VCaP (cell line): ENCODE measurements around the gene ARID4A.

Experiments
- H3K27ac ChIP-seq: fragments of 450-650 bp; 2 replicates; pipeline ENCODE4 v1.5.1; 2017
- TF ChIP-seq, protein P1 (sequence below): fragments of 450-650 bp; conservative IDR thresholded peaks from 2 replicates; pipeline ENCODE4 v1.5.1; 2017; ENCODE audit warnings: mild to moderate bottlenecking, moderate library complexity

Gene ARID4A

DNA sequence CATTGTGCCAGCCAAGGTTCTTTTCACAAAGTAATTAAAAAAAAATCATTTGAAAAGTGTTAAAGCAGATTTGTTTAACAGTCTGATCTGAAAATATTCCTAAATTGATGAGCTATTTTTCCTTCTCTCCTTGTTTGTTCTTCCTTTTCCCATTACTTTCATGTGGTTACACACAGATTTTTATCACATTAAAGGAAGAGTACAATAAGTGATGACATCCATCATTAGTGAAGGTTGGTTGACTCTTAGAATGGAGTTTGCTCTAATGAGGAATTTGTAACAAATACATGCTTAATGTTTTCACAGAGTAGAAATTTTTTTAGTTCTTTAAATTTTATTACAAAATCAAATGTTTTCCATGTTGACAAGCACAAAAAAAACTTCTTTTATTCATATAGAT, 78.4 kb downstream of the ARID4A start:
- no peak overlapping the region for H3K27ac ChIP-seq
- TF ChIP-seq, protein P1, sequence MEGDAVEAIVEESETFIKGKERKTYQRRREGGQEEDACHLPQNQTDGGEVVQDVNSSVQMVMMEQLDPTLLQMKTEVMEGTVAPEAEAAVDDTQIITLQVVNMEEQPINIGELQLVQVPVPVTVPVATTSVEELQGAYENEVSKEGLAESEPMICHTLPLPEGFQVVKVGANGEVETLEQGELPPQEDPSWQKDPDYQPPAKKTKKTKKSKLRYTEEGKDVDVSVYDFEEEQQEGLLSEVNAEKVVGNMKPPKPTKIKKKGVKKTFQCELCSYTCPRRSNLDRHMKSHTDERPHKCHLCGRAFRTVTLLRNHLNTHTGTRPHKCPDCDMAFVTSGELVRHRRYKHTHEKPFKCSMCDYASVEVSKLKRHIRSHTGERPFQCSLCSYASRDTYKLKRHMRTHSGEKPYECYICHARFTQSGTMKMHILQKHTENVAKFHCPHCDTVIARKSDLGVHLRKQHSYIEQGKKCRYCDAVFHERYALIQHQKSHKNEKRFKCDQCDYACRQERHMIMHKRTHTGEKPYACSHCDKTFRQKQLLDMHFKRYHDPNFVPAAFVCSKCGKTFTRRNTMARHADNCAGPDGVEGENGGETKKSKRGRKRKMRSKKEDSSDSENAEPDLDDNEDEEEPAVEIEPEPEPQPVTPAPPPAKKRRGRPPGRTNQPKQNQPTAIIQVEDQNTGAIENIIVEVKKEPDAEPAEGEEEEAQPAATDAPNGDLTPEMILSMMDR: no peak

DNA sequence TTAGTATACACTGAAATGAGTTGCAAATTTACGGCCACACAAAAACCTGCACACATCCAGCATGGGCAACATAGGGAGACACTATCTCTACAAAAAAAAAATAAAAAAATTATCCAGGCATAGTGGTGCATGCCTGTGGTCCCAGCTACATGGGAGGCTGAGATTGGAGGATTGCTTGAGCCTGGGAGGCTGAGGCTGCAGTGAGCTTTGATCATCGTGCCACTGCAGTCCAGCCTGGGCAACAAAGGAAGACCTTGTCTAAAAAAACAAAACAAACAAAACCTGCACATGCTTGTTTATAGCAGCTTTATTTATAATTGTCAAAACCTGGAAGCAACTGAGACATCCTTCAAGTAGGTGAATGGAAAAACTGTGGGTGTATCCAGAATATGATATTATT, 92.5 kb downstream of the ARID4A start:
- no peak overlapping the region for H3K27ac ChIP-seq
- TF ChIP-seq, protein P1: no peak

DNA sequence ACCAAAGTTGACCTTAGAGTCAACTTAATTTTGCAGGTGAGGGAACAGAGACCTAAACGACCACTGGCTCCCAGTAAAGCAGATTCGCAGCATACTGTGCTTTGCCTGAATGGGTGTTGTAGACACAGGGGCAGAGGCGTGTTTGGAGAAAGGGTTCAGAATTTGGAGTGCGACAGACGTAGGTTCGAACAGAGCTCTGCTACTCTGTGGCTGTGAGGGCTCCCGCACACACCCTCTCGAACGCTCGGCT, 97.1 kb downstream of the ARID4A start:
- peak overlapping the region; percentile 70 for H3K27ac ChIP-seq
- TF ChIP-seq, protein P1: no peak

DNA sequence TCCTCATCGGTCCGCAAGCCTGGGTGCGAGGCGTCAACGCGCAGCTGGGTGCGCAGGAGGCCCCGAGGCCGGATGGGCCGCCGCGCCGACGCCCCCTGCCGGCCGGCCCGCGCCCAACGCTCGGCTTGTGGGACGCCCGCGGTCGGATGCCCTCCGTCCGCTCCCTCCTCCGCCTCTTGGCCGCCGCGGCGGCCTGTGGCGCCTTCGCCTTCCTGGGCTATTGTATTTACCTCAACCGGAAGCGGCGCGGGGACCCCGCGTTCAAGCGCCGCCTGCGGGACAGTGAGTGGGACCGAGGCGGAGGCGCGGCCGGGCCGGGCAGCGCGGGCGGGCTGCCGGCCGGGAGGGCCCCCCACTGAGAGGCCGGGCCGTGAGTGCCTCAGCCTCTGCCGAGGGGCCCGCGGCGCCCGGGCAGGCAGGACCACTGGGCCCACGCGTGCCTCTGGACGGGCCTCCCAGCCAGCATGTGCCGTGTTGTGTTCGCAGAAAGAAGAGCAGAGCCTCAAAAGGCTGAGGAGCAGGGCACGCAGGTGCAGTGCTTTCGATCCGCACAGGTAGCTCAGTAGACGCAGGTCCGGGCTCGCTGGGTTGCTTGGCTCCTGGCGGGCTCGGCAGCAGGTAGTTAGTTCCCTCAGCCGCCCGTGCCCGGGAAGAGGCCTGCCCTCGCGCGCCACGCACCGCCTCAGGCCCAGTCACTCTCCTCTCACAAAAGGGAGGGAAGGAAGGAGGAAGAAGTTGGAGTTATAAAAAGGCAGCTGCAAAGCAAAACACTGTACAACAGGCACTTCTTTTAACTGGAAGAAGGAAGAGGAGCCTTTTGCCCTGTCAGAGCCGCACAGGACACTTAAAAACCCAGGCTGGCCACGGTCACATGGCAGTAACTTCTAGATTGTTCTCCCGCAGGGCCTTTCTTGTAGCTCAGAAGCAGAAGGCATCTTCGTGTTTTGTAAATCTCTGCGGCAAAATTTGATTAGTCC, 97.7 kb downstream of the ARID4A start, which contains the start of gene TOMM20L:
Gene TOMM20L, plus strand, starts transcription at position 119 of the 977 bp plus-strand sequence. Its CDS starts 28 bp downstream, at position 147.
- TF ChIP-seq, protein P1: peak; percentile 94
- peak within 1 kb of the TSS; percentile 70 for H3K27ac ChIP-seq

DNA sequence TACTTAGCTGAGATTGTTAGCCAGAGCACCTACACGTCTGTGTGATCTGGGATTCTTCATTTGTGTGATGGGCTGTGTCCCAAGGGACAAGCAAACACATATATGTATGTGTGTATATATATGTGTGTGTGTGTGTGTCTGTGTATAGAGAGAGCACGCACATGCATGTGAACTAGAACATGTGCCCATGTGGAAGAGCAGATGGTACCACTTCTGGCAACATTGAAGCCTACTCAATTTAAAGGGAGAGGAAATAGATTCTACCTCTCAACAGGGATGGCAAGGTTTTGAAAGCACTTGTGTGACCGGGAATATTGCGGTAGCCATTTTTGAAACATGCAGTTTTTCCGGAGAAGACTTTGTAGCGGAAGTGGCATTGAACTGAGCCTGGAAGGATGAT, 98.8 kb downstream of the ARID4A start:
- no peak overlapping the region for H3K27ac ChIP-seq
- TF ChIP-seq, protein P1: no peak

DNA sequence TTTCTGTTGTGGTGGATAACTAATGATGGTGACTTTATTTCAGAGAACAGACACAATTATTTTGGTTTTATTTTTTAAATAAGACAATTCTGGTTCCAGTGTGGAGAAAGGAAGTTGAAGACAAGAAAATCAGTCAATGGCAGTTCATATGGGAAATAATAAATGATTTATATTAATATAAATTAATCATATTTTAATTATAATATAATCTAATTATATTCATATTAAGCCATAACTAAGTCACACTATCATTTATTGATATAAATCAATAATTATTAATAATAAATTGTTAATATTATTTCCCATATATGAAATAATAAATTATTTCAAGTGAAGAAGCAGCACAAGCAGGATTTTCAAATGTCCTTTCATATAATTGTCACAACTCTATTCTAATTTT, 100.1 kb downstream of the ARID4A start:
- no peak overlapping the region for H3K27ac ChIP-seq
- TF ChIP-seq, protein P1: no peak

DNA sequence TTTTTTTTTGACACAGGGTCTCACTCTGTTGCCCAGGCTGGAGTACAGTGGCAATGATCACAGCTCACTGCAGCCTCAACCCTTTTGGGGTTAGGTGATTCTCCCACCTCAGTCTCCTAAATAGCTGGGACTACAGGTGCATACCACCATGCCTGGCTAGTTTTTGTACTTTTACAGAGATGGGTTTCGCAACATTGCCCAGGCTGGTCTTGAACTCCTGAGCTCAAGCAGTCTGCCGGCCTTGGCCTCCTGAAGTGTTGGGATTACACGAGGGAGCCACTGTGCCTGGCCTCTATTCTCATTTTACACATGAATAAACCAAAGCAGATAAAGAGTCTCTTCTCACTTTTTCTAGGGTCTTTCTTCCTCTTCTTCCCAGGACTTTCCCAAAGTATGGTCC, 100.5 kb downstream of the ARID4A start:
- TF ChIP-seq, protein P1: no peak

More for the DNA sequence above, 100.5 kb downstream of the ARID4A start:
- no peak overlapping the region for H3K27ac ChIP-seq
